ENCODE measurements around the gene ZFP36L1. TPM values are rescaled to one million over a fixed set of nuclear protein-coding genes. Genes with fewer than 3 reads are reported as not detected.

The ZFP36L1 gene
- total and polyA plus RNA-seq, 9 of the 15 experiments (the other 6 are each of a cell fraction or from before 2014, with no cell fraction given), result 1.3 to 26.6 (median 3.7) TPM

DNA sequence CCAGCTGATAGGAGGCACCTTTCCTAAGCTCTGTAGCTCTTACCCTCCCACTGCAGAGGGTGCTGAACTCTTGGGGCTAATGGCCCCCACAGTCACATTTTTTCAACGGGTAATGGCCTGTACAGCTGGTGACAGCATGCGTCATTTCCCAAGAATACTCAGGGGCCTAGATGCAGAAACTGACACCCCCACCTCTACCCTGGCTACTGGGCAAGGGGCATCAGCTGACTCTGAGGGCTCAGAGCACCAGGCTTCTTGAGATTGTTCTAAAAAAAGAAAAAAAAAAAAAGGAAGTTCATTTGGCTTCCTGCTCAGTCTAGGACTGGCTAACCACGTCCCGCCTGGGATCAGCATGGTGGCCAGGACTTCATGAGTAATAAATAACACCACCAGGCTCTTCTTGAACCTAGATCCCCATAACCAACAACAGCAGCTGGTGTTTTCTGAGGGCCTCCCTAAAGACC, 35.2 kb downstream of the ZFP36L1 start (continued):
- TF ChIP-seq, protein P1, sequence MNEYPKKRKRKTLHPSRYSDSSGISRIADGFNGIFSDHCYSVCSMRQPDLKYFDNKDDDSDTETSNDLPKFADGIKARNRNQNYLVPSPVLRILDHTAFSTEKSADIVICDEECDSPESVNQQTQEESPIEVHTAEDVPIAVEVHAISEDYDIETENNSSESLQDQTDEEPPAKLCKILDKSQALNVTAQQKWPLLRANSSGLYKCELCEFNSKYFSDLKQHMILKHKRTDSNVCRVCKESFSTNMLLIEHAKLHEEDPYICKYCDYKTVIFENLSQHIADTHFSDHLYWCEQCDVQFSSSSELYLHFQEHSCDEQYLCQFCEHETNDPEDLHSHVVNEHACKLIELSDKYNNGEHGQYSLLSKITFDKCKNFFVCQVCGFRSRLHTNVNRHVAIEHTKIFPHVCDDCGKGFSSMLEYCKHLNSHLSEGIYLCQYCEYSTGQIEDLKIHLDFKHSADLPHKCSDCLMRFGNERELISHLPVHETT (CRISPR knock-in tag; conservative IDR thresholded peaks at IDR 0.05 in 1 of 2, IDR thresholded peaks at IDR 0.05 in 1 of 2), result peak in 1 of 2 experiments; percentile 62; a peak in 1 of 4 replicates
- TF ChIP-seq, protein P2, sequence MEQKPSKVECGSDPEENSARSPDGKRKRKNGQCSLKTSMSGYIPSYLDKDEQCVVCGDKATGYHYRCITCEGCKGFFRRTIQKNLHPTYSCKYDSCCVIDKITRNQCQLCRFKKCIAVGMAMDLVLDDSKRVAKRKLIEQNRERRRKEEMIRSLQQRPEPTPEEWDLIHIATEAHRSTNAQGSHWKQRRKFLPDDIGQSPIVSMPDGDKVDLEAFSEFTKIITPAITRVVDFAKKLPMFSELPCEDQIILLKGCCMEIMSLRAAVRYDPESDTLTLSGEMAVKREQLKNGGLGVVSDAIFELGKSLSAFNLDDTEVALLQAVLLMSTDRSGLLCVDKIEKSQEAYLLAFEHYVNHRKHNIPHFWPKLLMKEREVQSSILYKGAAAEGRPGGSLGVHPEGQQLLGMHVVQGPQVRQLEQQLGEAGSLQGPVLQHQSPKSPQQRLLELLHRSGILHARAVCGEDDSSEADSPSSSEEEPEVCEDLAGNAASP (IDR thresholded peaks at IDR 0.05), result no peak
- TF ChIP-seq, protein P3, sequence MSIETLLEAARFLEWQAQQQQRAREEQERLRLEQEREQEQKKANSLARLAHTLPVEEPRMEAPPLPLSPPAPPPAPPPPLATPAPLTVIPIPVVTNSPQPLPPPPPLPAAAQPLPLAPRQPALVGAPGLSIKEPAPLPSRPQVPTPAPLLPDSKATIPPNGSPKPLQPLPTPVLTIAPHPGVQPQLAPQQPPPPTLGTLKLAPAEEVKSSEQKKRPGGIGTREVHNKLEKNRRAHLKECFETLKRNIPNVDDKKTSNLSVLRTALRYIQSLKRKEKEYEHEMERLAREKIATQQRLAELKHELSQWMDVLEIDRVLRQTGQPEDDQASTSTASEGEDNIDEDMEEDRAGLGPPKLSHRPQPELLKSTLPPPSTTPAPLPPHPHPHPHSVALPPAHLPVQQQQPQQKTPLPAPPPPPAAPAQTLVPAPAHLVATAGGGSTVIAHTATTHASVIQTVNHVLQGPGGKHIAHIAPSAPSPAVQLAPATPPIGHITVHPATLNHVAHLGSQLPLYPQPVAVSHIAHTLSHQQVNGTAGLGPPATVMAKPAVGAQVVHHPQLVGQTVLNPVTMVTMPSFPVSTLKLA (conservative IDR thresholded peaks at IDR 0.05), result peak in 1 of 2 experiments; percentile 19; a peak in 1 of 4 replicates
- no peak for TF ChIP-seq SRSF9 (IDR thresholded peaks at IDR 0.05; ENCODE audit: borderline replicate concordance, low read depth, low read length)
- TF ChIP-seq, protein P4, sequence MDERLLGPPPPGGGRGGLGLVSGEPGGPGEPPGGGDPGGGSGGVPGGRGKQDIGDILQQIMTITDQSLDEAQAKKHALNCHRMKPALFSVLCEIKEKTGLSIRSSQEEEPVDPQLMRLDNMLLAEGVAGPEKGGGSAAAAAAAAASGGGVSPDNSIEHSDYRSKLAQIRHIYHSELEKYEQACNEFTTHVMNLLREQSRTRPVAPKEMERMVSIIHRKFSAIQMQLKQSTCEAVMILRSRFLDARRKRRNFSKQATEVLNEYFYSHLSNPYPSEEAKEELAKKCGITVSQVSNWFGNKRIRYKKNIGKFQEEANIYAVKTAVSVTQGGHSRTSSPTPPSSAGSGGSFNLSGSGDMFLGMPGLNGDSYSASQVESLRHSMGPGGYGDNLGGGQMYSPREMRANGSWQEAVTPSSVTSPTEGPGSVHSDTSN (CRISPR knock-in tag; IDR thresholded peaks at IDR 0.05; ENCODE audit: low read depth), result no peak
- TF ChIP-seq, protein P4 (tag; conservative IDR thresholded peaks at IDR 0.05; ENCODE audit: low read depth), result 0 out of 2 replicates have a peak, but pooled peaks have one; percentile 4
